NOMO-1 (cell line): ENCODE results near the gene ADRB2.
"Not testable (repeated sequence)": the region's sequence is repeated elsewhere in the genome, so short reads cannot be mapped to it uniquely, and the experiment has no call there.

ENCODE experiments used
- DNase-seq, 2 experiments: peaks; one replicate each; lab custom pipeline; 2025; ENCODE audit not compliant: unreplicated experiment in 2 of 2; lab: John Stamatoyannopoulos, UW

Gene ADRB2

GRCh38 chr5:148850836-148851235 lies 24.4 kb downstream of the ADRB2 start:
- DNase-seq: no peak

- no peak for DNase-seq
These were observed 27.5 kb downstream of the ADRB2 start for GRCh38 chr5:148853868-148854267.

GRCh38 chr5:148855249-148856008 lies 29.0 kb downstream of the ADRB2 start:
- DNase-seq: no peak

- DNase-seq: no peak
These were observed 29.6 kb downstream of the ADRB2 start for GRCh38 chr5:148856009-148856367.

- DNase-seq: no peak
These were observed 30.0 kb downstream of the ADRB2 start for GRCh38 chr5:148856424-148856823.

GRCh38 chr5:148857474-148857873 lies 31.1 kb downstream of the ADRB2 start:
- DNase-seq: no peak

- no peak for DNase-seq
These were observed 31.7 kb downstream of the ADRB2 start for GRCh38 chr5:148858106-148858505.

GRCh38 chr5:148858547-148858946 lies 32.1 kb downstream of the ADRB2 start:
- no peak for DNase-seq

- peak; percentile 7 to 48 for DNase-seq
These were observed 33.3 kb downstream of the ADRB2 start for GRCh38 chr5:148859703-148860102.

- no peak for DNase-seq
These were observed 34.2 kb downstream of the ADRB2 start for GRCh38 chr5:148860599-148860998.

- no peak for DNase-seq
These were observed 34.7 kb downstream of the ADRB2 start for GRCh38 chr5:148861088-148861487.

GRCh38 chr5:148861696-148862095 lies 35.3 kb downstream of the ADRB2 start:
- no peak for DNase-seq

GRCh38 chr5:148864113-148864841 lies 37.9 kb downstream of the ADRB2 start:
- no peak for DNase-seq

- DNase-seq: no peak
These were observed 39.6 kb downstream of the ADRB2 start for GRCh38 chr5:148866024-148866423.

- DNase-seq: no peak
These were observed 46.7 kb downstream of the ADRB2 start for GRCh38 chr5:148873120-148873519.

- DNase-seq: no peak
These were observed 47.5 kb downstream of the ADRB2 start for GRCh38 chr5:148873690-148874485.

- DNase-seq: no peak
These were observed 48.9 kb downstream of the ADRB2 start for GRCh38 chr5:148875205-148875875.

GRCh38 chr5:148877436-148877835 lies 51.0 kb downstream of the ADRB2 start:
- DNase-seq: not testable (repeated sequence)
